ENCODE results near the gene GPX5. TPM values are rescaled to one million over a fixed set of nuclear protein-coding genes. Genes with fewer than 3 reads are reported as not detected.

The GPX5 gene
- total RNA-seq, 1 donor from 2014 or later, result not detected

DNA sequence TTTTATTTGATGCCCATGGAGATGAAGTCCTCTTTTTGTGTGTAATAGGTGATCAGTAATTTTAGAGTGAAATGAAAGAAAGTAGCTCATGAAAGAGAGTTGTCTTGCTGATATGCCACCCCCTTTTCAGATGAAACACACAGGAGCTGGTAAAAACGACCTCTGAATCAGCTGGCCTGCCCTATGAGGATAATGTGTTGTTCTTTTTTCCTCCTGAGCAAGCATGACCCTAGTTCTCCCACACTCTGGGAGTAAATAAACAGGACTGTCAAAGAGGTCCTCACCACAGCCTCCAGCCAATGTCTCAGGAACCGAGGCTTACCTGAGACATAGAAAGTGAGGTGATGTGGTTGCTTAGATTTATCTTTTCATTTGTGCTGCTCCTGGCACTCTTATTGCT is 29.5 kb downstream of the GPX5 start:
- DNase-seq (ENCODE audit: low read depth), result peak; percentile 86

DNA sequence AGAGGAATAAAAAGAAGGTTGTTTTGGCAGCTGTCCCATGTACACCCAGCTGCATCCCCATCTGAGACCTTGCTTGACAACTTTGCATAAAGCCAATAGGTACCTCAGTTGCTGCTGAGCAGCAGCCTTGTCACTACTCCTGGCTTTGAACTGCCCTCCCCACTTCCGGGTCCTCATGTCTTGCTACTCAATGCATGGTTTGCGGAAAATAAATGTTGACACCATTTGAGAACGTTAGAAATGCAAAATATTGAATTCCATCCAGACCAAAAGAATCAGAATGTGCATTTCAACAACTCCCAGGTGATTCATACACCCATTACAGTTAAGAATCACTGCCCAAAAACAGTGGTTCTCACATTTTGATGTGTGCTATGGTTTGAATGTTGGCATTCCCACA is 32.9 kb downstream of the GPX5 start:
- DNase-seq (ENCODE audit: low read depth), result no peak

DNA sequence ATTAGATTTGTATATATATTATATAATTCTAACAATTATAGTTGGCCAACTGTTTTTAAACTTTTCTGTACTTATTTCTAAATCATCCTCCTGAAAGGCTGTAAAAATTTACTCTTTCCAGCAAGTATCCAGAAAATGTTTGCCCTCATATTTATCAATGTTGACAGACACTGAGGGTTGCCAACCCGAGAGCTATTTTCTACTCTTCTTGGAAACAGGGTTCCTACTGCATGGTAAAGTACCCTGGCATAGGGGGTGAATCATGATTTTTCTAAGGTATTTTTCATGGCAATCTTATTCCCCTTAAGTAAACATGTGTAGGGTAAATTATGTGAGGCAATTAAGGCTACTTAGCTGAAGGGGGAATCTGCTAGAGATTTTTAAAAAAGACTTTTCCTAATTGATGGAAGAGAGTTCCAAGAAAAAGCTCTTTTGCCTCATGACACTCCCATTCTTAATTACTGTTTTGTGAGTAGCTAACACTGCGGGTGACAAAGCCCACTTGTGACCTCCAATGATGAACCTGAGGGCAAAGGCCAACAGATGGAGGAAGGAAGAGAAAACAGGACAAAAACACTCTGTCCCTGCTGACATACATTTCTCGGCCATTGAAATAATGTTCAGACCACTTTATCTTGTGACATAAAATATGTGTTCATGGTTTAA is 37.9 kb downstream of the GPX5 start:
- DNase-seq (ENCODE audit: low read depth), result peak; percentile 27

DNA sequence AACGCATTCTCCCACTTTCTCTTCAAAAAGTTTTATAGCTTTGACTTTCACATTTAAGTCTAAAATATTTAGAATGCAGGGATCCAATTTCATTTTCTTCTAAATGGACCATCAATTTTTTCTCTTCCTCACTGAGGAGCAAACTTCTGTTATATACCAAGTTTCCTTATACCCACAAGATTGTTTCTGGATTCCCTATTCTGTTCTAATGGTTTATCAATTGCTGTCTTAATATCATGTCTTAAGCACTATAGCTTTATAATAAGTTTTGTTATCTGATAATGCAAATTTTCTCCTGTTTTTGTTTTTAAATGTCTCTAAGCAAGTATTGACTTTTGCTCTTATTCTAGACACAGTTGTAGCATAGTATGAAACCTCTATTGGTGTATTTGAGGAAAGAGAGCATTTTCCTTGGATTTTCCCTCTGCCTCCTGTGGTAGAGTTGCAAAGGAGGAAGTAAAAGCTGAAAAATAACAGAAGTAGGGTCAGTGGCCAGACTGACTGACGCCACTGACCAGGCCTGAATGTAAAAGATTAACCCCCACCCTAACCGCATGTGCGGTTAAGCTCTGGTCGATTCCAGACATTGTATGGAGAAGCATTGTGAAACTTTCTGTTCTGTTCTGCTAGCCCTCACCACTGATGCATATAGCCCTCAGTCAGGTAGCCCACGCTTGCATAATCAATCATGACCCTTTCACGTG is 40.3 kb downstream of the GPX5 start:
- DNase-seq (ENCODE audit: low read depth), result peak; percentile 97

DNA sequence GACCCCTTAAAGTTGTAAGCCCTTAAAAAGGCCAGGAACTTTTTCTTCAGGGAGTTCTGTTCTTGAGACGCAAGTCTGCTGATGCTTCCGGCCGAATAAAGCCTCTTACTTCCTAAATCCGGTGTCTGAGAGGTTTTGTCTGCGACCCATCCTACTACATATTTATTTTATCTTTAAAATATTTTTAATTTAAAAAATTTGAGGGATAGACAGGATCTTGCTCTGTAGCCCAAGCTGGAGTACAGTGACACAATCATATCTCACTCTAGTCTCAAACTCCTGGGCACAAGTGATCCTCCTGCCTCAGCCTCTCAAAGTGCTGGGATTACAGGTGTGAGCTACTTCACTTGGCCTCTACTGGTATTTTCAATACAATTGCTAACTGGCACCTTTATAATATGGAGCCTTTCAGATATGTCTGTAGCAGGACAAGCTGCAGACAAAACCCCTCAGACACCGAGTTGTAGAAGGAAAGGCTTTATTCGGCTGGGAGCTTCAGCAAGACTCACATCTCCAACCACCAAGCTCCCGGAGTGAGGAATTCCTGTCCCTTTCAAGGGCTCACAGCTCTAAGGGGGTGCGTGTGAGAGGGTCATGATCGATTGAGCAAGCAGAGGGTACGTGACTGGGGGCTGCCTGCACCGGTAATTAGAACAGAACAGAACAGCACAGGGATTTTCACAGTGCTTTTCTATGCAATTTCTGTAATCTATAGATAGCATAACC is 41.0 kb downstream of the GPX5 start:
- no peak for DNase-seq (ENCODE audit: low read depth)

DNA sequence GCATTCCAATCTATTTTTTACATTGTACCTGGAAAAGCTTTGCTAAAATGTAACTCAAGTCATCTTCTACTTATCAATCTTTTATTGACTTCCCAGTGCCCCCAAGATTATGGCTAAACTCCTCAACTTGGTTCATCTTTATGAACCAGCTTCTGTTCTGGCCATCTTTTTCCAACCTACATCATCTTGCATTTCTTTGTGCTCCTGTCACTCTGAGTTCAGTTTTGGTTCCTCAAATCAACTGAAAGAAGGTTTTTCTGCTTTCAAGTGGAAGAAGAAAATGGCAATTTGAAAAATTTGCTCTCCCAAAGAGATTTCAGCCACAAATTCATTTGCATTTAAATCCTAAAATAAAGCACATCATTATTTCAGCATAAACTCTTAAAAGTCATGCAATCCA is 41.8 kb downstream of the GPX5 start:
- no peak for DNase-seq (ENCODE audit: low read depth)

DNA sequence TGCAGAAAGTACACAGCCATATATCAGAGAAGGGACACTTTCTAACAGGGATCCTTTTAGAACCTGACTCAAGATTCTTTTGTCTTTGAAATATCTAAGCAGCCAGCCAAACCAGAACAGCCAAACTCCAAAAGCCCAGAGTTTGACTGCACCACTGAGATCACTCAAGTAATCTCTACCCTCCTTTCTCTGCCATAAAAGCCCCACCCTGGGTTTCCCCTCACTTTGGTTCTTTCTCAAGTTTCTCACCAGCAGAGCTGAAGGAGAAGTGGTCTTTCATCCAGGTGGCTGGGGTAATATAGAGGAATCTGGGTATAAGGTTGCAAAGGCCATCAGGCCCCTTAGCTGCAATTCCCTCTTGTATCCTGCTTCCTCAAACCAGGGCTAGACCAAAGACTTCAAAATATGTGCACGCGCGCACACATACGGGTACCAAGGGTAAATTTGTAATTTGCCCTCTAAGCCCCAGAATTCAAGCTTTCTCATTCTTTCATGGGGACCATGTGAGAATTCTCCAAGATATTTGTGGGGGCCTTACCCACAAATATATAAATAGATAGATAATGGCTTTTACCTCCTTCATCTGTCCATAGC is 42.9 kb downstream of the GPX5 start:
- no peak for DNase-seq (ENCODE audit: low read depth)

DNA sequence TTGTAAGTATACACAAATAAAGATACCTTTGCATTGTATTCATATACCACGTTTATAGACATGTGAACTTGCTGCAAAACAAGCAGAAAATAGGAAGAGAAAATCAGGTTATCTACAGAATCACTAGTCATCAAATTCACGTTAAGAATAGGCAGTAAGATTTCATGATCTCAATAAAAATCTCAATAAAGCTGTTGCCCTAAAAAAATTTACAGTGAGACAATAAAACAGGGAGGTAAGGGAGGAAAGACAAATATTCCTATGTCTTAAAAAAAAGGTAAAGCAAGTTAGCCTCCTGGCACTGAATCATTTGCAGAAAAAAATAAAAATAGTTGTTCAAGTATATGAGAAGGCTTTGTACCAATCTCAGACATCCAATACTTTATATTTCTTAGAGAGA is 44.1 kb downstream of the GPX5 start:
- DNase-seq (ENCODE audit: low read depth), result no peak

DNA sequence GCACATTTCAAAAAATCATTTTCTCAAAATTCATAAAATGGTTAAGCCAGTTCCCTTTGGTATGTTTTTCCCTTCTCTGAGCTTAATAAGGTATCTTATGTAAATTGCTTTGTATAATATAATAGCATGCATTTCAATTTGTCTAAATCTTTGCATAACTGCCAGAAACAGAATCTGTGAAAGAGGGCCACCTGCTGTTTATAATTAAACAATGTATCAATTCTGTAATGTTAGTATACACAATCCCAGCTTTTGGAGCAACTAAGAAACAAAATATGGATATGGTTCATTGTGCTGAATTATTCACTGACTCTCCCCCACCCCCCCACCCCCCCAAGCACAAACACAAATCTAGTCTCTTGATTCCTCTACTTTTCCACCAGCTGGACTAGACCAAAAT is 54.8 kb downstream of the GPX5 start:
- peak; percentile 21 for DNase-seq (ENCODE audit: low read depth)

DNA sequence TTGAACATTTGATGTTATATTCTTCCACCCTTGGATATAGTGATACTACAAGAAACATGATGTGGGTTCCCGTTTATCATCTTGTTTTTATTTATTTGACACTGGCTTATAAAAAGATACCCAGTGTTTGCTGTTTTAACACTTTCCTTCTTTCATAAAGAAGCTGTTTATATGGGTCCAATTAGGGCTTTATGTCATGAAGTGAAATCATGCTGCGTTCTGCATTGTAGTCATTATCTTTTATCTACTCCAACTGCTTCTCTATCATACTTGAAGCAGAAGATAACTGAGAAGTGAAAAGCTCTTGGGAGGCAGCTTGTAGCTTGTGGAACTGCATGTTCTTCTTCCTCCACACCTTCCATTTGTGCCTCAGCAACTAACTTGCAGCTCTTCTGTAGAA is 57.8 kb downstream of the GPX5 start:
- DNase-seq (ENCODE audit: low read depth), result no peak

Other genes starting within 250 kb of the GPX5 start
- 5.7 and 7.6 TPM in 2 replicates for gene PGBD1, start 244.3 kb upstream of the GPX5 start, total RNA-seq
- gene ZSCAN31, start 189.7 kb upstream of the GPX5 start, total RNA-seq, result 3.3 and 10.8 TPM in 2 replicates
- 3.6 and 11.3 TPM in 2 replicates for gene ZKSCAN3, start 175.9 kb upstream of the GPX5 start, total RNA-seq
- gene ZSCAN12, start 126.1 kb upstream of the GPX5 start, total RNA-seq, result 5.9 and 12.8 TPM in 2 replicates
- 1.9 and 10.0 TPM in 2 replicates for gene ZSCAN23, start 82.4 kb upstream of the GPX5 start, total RNA-seq
- not detected in 2 replicates for gene GPX6, start 10.1 kb upstream of the GPX5 start, total RNA-seq

Measured in renal cortical epithelial cell (primary cell).